ENCODE measurements around the gene WDR1.

The WDR1 gene

GRCh38 chr4:10106421-10107039, 10.1 kb downstream of the WDR1 start:
- no peak overlapping the region for H3K27ac ChIP-seq
- no peak for TF ChIP-seq ZFX (IDR thresholded peaks at IDR 0.05)
- TF ChIP-seq CTCF (conservative IDR thresholded peaks at IDR 0.05) = no peak

GRCh38 chr4:10105920-10106319, 10.7 kb downstream of the WDR1 start:
- TF ChIP-seq ZFX (IDR thresholded peaks at IDR 0.05) = no peak
- TF ChIP-seq CTCF (conservative IDR thresholded peaks at IDR 0.05) = no peak
- H3K27ac ChIP-seq = no peak overlapping the region

- no peak overlapping the region for H3K27ac ChIP-seq
- TF ChIP-seq CTCF (conservative IDR thresholded peaks at IDR 0.05) (no peak), ZFX (IDR thresholded peaks at IDR 0.05) (no peak)
Observed at GRCh38 chr4:10105421-10105820, 11.2 kb downstream of the WDR1 start.

- no peak overlapping the region for H3K27ac ChIP-seq
Observed at GRCh38 chr4:10104991-10105276, 11.7 kb downstream of the WDR1 start.

GRCh38 chr4:10104211-10104990, 12.2 kb downstream of the WDR1 start:
- no peak for TF ChIP-seq ZFX (IDR thresholded peaks at IDR 0.05)
- TF ChIP-seq CTCF (conservative IDR thresholded peaks at IDR 0.05) = no peak
- no peak overlapping the region for H3K27ac ChIP-seq

More at GRCh38 chr4:10104991-10105276, 11.7 kb downstream of the WDR1 start:
- TF ChIP-seq CTCF (conservative IDR thresholded peaks at IDR 0.05) (no peak), ZFX (IDR thresholded peaks at IDR 0.05) (no peak)

- TF ChIP-seq CTCF (conservative IDR thresholded peaks at IDR 0.05) (no peak), ZFX (IDR thresholded peaks at IDR 0.05) (no peak)
- no peak overlapping the region for H3K27ac ChIP-seq
Observed at GRCh38 chr4:10102474-10103332, 13.9 kb downstream of the WDR1 start.

Measured in C4-2B (cell line).